ENCODE measurements around the gene MXRA7. TPM values are rescaled to one million over a fixed set of nuclear protein-coding genes. Genes with fewer than 3 reads are reported as not detected.
"Not testable (repeated sequence)": the region's sequence is repeated elsewhere in the genome, so short reads cannot be mapped to it uniquely, and the experiment has no call there.

Gene MXRA7
- total RNA-seq, 2 donors from 2014 or later, result 241 to 341 TPM

GRCh38 chr17:76734080-76734840 is 23.5 kb upstream of the MXRA7 start:
- no peaks in the 10 kb centered on the region for H3K9me3 ChIP-seq
- TF ChIP-seq CTCF (IDR thresholded peaks at IDR 0.05), result no peak
- H3K4me3 ChIP-seq, result peak overlapping the region; percentile 89
- DNase-seq (ENCODE audit: low spot score), result no peak
- no peak for ATAC-seq (ENCODE audit: insufficient number of reproducible peaks, low FRiP score, low read depth)
- H3K36me3 ChIP-seq, result peaks cover 20% of the 10 kb centered on the region
- H3K27ac ChIP-seq, result peak overlapping the region in 1 of 2 donors; percentile 98
- H3K4me1 ChIP-seq (ENCODE audit: control insufficient read depth in 1 of 2, low read depth in 2 of 2), result peaks cover 36 to 68% of the 10 kb centered on the region in 2 donors
- no peaks in the 10 kb centered on the region for H3K27me3 ChIP-seq (replicated peaks; ENCODE audit: insufficient read depth)

- H3K27ac ChIP-seq, result no peak overlapping the region
- no peaks in the 10 kb centered on the region for H3K27me3 ChIP-seq (replicated peaks; ENCODE audit: insufficient read depth)
- no peak overlapping the region for H3K4me3 ChIP-seq
- DNase-seq (ENCODE audit: low spot score) (no peak), ATAC-seq (ENCODE audit: insufficient number of reproducible peaks, low FRiP score, low read depth) (no peak)
- H3K4me1 ChIP-seq (ENCODE audit: control insufficient read depth in 1 of 2, low read depth in 2 of 2), result peaks cover 31 to 68% of the 10 kb centered on the region in 2 donors
- no peaks in the 10 kb centered on the region for H3K9me3 ChIP-seq
- TF ChIP-seq CTCF (IDR thresholded peaks at IDR 0.05), result no peak
- peaks cover 20% of the 10 kb centered on the region for H3K36me3 ChIP-seq
Observed at GRCh38 chr17:76733618-76733957, 22.8 kb upstream of the MXRA7 start.

- Histone ChIP-seq H3K36me3 (peaks cover 20% of the 10 kb centered on the region), H3K4me3 (no peak overlapping the region), H3K4me1 (ENCODE audit: control insufficient read depth in 1 of 2, low read depth in 2 of 2) (peaks cover 32 to 66% of the 10 kb centered on the region in 2 donors), H3K9me3 (no peaks in the 10 kb centered on the region), H3K27ac (no peak overlapping the region), H3K27me3 (replicated peaks; ENCODE audit: insufficient read depth) (no peaks in the 10 kb centered on the region)
- DNase-seq (ENCODE audit: low spot score) (no peak), ATAC-seq (ENCODE audit: insufficient number of reproducible peaks, low FRiP score, low read depth) (no peak)
- TF ChIP-seq CTCF (IDR thresholded peaks at IDR 0.05), result no peak
Observed at GRCh38 chr17:76732734-76733617, 22.2 kb upstream of the MXRA7 start.

- not testable (repeated sequence) for ATAC-seq (ENCODE audit: insufficient number of reproducible peaks, low FRiP score, low read depth); H3K27ac ChIP-seq; DNase-seq (ENCODE audit: low spot score); H3K27me3 ChIP-seq (replicated peaks; ENCODE audit: insufficient read depth); H3K9me3 ChIP-seq; H3K4me3 ChIP-seq
- Histone ChIP-seq H3K4me1 (ENCODE audit: control insufficient read depth in 1 of 2, low read depth in 2 of 2) (peaks cover 39 to 74% of the 10 kb centered on the region in 2 donors), H3K36me3 (peaks cover 20% of the 10 kb centered on the region)
Observed at GRCh38 chr17:76731800-76732733, 21.3 kb upstream of the MXRA7 start.

GRCh38 chr17:76727745-76728456 is 17.1 kb upstream of the MXRA7 start:
- H3K4me3 ChIP-seq, result peak overlapping the region; percentile 96
- peak overlapping the region; percentile 99 for H3K27ac ChIP-seq
- H3K27me3 ChIP-seq (replicated peaks; ENCODE audit: insufficient read depth), result no peaks in the 10 kb centered on the region
- H3K36me3 ChIP-seq, result peaks cover 21% of the 10 kb centered on the region
- ATAC-seq (ENCODE audit: insufficient number of reproducible peaks, low FRiP score, low read depth) (no peak), DNase-seq (ENCODE audit: low spot score) (no peak)
- no peaks in the 10 kb centered on the region for H3K9me3 ChIP-seq
- H3K4me1 ChIP-seq (ENCODE audit: control insufficient read depth in 1 of 2, low read depth in 2 of 2), result peaks cover 37 to 71% of the 10 kb centered on the region in 2 donors
- no peak for TF ChIP-seq CTCF (IDR thresholded peaks at IDR 0.05)

Data from thoracic aorta (tissue), 2 donors.